Activated CD4-positive, alpha-beta T cell treated with anti-CD3 and anti-CD28 coated beads, Interleukin-2, amount 50 U/mL, for 4 hours (primary cell): Measurements from ENCODE around the gene NOL9.

Experiments used
- DNase-seq, 2 experiments: peaks; one replicate each; pipeline ENCODE4 v3.0.0-alpha.2; 2020

The NOL9 gene

GRCh38 chr1:6485168-6486101 is 68.9 kb downstream of the NOL9 start:
- no peak for DNase-seq

GRCh38 chr1:6484826-6485167 is 69.5 kb downstream of the NOL9 start:
- no peak for DNase-seq

- no peak for DNase-seq
Measured at GRCh38 chr1:6483761-6484117, 70.6 kb downstream of the NOL9 start.

- DNase-seq: no peak
Measured at GRCh38 chr1:6483017-6483760, 71.1 kb downstream of the NOL9 start.

- DNase-seq: no peak
Measured at GRCh38 chr1:6481820-6482219, 72.5 kb downstream of the NOL9 start.

GRCh38 chr1:6477039-6477820 is 77.1 kb downstream of the NOL9 start:
- no peak for DNase-seq

GRCh38 chr1:6476483-6476882 is 77.8 kb downstream of the NOL9 start:
- no peak for DNase-seq

- DNase-seq: peak; percentile 80 to 82
Measured at GRCh38 chr1:6475381-6476133, 78.8 kb downstream of the NOL9 start.

GRCh38 chr1:6474815-6475282 is 79.5 kb downstream of the NOL9 start:
- DNase-seq: no peak

- no peak for DNase-seq
Measured at GRCh38 chr1:6473974-6474814, 80.1 kb downstream of the NOL9 start.

GRCh38 chr1:6473156-6473555 is 81.2 kb downstream of the NOL9 start:
- DNase-seq: no peak

- no peak for DNase-seq
Measured at GRCh38 chr1:6472391-6472790, 81.9 kb downstream of the NOL9 start.

GRCh38 chr1:6471970-6472368 is 82.3 kb downstream of the NOL9 start:
- no peak for DNase-seq
